Stomach (tissue), 4 donors: Measurements from ENCODE around the gene ANAPC5.

Experiments
- EP300 ChIP-seq: sonication (generic); formaldehyde crosslinking; IDR thresholded peaks from one replicate; pipeline ENCODE4 v1.6.1; 2017; ENCODE audit warnings: antibody characterized with exemption
- POLR2A ChIP-seq, 4 donors: fragments of 450-650 bp; IDR thresholded peaks; one replicate each; pipeline ENCODE4 v1.6.1; 2016; ENCODE audit warnings: antibody characterized with exemption in 4 of 4, control low read depth in 2 of 4, mild to moderate bottlenecking in 1 of 4, moderate library complexity in 1 of 4
- POLR2AphosphoS5 ChIP-seq, 3 donors: sonication (generic); formaldehyde crosslinking; IDR thresholded peaks; one replicate each; pipeline ENCODE4 v1.6.1; 2016; ENCODE audit warnings: antibody characterized with exemption in 3 of 3
- TF ChIP-seq, protein P1 (sequence below), 7 experiments: fragments of 450-650 bp in 4 of 7; fragments of 200-600 bp in 3 of 7; sonication (generic) in 3 of 7; IDR thresholded peaks; one replicate each; pipeline ENCODE4 v1.5.1; 2016 to 2019; ENCODE audit warnings: antibody characterized with exemption in 7 of 7, control low read depth in 2 of 7, mild to moderate bottlenecking in 1 of 7

GRCh38 chr12:121295116-121295745 lies 57.0 kb downstream of the ANAPC5 start:
- TF ChIP-seq POLR2A (IDR thresholded peaks at IDR 0.05) = no peak
- TF ChIP-seq, protein P1, sequence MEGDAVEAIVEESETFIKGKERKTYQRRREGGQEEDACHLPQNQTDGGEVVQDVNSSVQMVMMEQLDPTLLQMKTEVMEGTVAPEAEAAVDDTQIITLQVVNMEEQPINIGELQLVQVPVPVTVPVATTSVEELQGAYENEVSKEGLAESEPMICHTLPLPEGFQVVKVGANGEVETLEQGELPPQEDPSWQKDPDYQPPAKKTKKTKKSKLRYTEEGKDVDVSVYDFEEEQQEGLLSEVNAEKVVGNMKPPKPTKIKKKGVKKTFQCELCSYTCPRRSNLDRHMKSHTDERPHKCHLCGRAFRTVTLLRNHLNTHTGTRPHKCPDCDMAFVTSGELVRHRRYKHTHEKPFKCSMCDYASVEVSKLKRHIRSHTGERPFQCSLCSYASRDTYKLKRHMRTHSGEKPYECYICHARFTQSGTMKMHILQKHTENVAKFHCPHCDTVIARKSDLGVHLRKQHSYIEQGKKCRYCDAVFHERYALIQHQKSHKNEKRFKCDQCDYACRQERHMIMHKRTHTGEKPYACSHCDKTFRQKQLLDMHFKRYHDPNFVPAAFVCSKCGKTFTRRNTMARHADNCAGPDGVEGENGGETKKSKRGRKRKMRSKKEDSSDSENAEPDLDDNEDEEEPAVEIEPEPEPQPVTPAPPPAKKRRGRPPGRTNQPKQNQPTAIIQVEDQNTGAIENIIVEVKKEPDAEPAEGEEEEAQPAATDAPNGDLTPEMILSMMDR (IDR thresholded peaks at IDR 0.05) = no peak
- TF ChIP-seq EP300 = no peak
- no peak for TF ChIP-seq POLR2AphosphoS5 (IDR thresholded peaks at IDR 0.05)
